Measurements from ENCODE around the gene RASSF8.

Gene RASSF8

GRCh38 chr12:25992026-25992782, 33.7 kb downstream of the RASSF8 start:
- no peak for DNase-seq (ENCODE audit: low read depth, low spot score)

GRCh38 chr12:25993901-25994651, 35.6 kb downstream of the RASSF8 start:
- DNase-seq (ENCODE audit: low read depth, low spot score), result no peak

- no peak for DNase-seq (ENCODE audit: low read depth, low spot score)
Measured at GRCh38 chr12:25994901-25995625, 36.6 kb downstream of the RASSF8 start.

- DNase-seq (ENCODE audit: low read depth, low spot score), result no peak
Measured at GRCh38 chr12:25995906-25996305, 37.4 kb downstream of the RASSF8 start.

GRCh38 chr12:25996677-25997076, 38.2 kb downstream of the RASSF8 start:
- no peak for DNase-seq (ENCODE audit: low read depth, low spot score)

- no peak for DNase-seq (ENCODE audit: low read depth, low spot score)
Measured at GRCh38 chr12:25997201-25997963, 38.9 kb downstream of the RASSF8 start.

GRCh38 chr12:26000898-26001297, 42.4 kb downstream of the RASSF8 start:
- no peak for DNase-seq (ENCODE audit: low read depth, low spot score)

- no peak for DNase-seq (ENCODE audit: low read depth, low spot score)
Measured at GRCh38 chr12:26001530-26001929, 43.0 kb downstream of the RASSF8 start.

GRCh38 chr12:26003065-26003464, 44.6 kb downstream of the RASSF8 start:
- DNase-seq (ENCODE audit: low read depth, low spot score), result no peak

GRCh38 chr12:26007566-26007965, 49.1 kb downstream of the RASSF8 start:
- no peak for DNase-seq (ENCODE audit: low read depth, low spot score)

GRCh38 chr12:26009593-26009992, 51.1 kb downstream of the RASSF8 start:
- DNase-seq (ENCODE audit: low read depth, low spot score), result no peak

GRCh38 chr12:26010293-26010821, 51.9 kb downstream of the RASSF8 start:
- DNase-seq (ENCODE audit: low read depth, low spot score), result no peak

- DNase-seq (ENCODE audit: low read depth, low spot score), result no peak
Measured at GRCh38 chr12:26011099-26011498, 52.6 kb downstream of the RASSF8 start.

GRCh38 chr12:26014085-26014484, 55.6 kb downstream of the RASSF8 start:
- DNase-seq (ENCODE audit: low read depth, low spot score), result no peak

- DNase-seq (ENCODE audit: low read depth, low spot score), result no peak
Measured at GRCh38 chr12:26016516-26016915, 58.0 kb downstream of the RASSF8 start.

GRCh38 chr12:26017484-26018211, 59.2 kb downstream of the RASSF8 start:
- no peak for DNase-seq (ENCODE audit: low read depth, low spot score)

- DNase-seq (ENCODE audit: low read depth, low spot score), result no peak
Measured at GRCh38 chr12:26018926-26019325, 60.4 kb downstream of the RASSF8 start.

GRCh38 chr12:26021534-26021933, 63.1 kb downstream of the RASSF8 start:
- no peak for DNase-seq (ENCODE audit: low read depth, low spot score)

- no peak for DNase-seq (ENCODE audit: low read depth, low spot score)
Measured at GRCh38 chr12:26022043-26022442, 63.6 kb downstream of the RASSF8 start.

GRCh38 chr12:26026713-26027112, 68.2 kb downstream of the RASSF8 start:
- no peak for DNase-seq (ENCODE audit: low read depth, low spot score)

GRCh38 chr12:26027401-26027800, 68.9 kb downstream of the RASSF8 start:
- DNase-seq (ENCODE audit: low read depth, low spot score), result no peak
